HepG2 (cell line): Measurements from ENCODE around the gene PLOD3. TPM values are rescaled to one million over a fixed set of nuclear protein-coding genes. Genes with fewer than 3 reads are reported as not detected.

ENCODE experiments used
- AGO1 ChIP-seq: fragments of 200-400 bp; formaldehyde crosslinking; IDR thresholded peaks from 2 replicates; pipeline ENCODE4 v1.6.1; 2017; ENCODE audit warnings: mild to moderate bottlenecking, low read depth, low read length, moderate library complexity; ENCODE audit not compliant: poor library complexity, severe bottlenecking
- HDAC2 ChIP-seq: sonication (generic); formaldehyde crosslinking; IDR thresholded peaks from 2 replicates; pipeline ENCODE4 v1.4.0; 2020; ENCODE audit warnings: missing genetic modification reagents
- KLF11 ChIP-seq: IDR thresholded peaks from 2 replicates; pipeline ENCODE4 v1.6.1; 2016; ENCODE audit warnings: missing compliant biosample characterization
- KLF16 ChIP-seq, 2 experiments: sonication (generic) in 1 of 2; formaldehyde crosslinking in 1 of 2; IDR thresholded peaks; 2 replicates each; pipeline versions ENCODE4 v1.6.1 to v1.8.0; 2016 to 2023; ENCODE audit warnings: missing genetic modification reagents in 2 of 2, missing compliant biosample characterization in 1 of 2
- NFYB ChIP-seq: sonication (generic); formaldehyde crosslinking; IDR thresholded peaks from 2 replicates; pipeline ENCODE4 v1.4.0; 2020; ENCODE audit warnings: missing genetic modification reagents
- RARG ChIP-seq: sonication (generic); formaldehyde crosslinking; IDR thresholded peaks from 2 replicates; pipeline ENCODE4 v1.4.0; 2020; ENCODE audit warnings: low read depth, mild to moderate bottlenecking, missing genetic modification reagents
- RBFOX2 ChIP-seq: fragments of 200-400 bp; formaldehyde crosslinking; IDR thresholded peaks from 2 replicates; pipeline ENCODE4 v1.6.1; 2017; ENCODE audit warnings: low read depth, mild to moderate bottlenecking, low read length
- SAP130 ChIP-seq: IDR thresholded peaks from 2 replicates; pipeline ENCODE4 v1.6.1; 2016; ENCODE audit warnings: low read depth
- SMARCE1 ChIP-seq: fragments of 450-650 bp; IDR thresholded peaks from 2 replicates; pipeline ENCODE4 v1.6.1; 2017; ENCODE audit warnings: borderline replicate concordance
- SRSF9 ChIP-seq: fragments of 200-400 bp; formaldehyde crosslinking; IDR thresholded peaks from 2 replicates; pipeline ENCODE4 v1.6.1; 2018; ENCODE audit warnings: borderline replicate concordance, mild to moderate bottlenecking, low read depth, low read length; ENCODE audit not compliant: insufficient read depth, poor library complexity, severe bottlenecking
- THAP11 ChIP-seq: IDR thresholded peaks from 2 replicates; pipeline ENCODE4 v1.6.1; 2016; ENCODE audit warnings: missing biosample characterization, missing genetic modification reagents
- YY1 ChIP-seq: IDR thresholded peaks from 2 replicates; pipeline ENCODE4 v1.6.1; 2011; ENCODE audit warnings: low read length, low read depth, moderate library complexity, mild to moderate bottlenecking; ENCODE audit not compliant: insufficient read depth, insufficient replicate concordance
- polyA plus RNA-seq, 8 experiments: library from polyadenylated mRNA; depleted of rRNA in 3 of 8; stranded (reverse) in 7 of 8; unstranded in 1 of 8; fragments of >200 nt; fragmentation: Illumina TruSeq in 4 of 8; extraction: Trizol in 4 of 8; gene quantifications; 2 replicates each; pipeline versions ENCODE4 v1.2.1 to v1.2.3, GENCODE V29; 2011 to 2016; ENCODE audit warnings: low read depth in 4 of 8, missing spikeins in 1 of 8, mixed read lengths in 1 of 8; ENCODE audit not compliant: insufficient read depth in 1 of 8
- total RNA-seq, 5 experiments: library from RNA; depleted of rRNA; stranded (reverse); fragments of >200 nt; fragmentation: Illumina TruSeq; extraction: Trizol; gene quantifications; 2 replicates each; pipeline ENCODE4 v1.2.3, GENCODE V29; 2016; ENCODE audit warnings: low read depth in 1 of 5
- TF ChIP-seq, protein P1 (sequence below): sonication (generic); formaldehyde crosslinking; IDR thresholded peaks from 2 replicates; pipeline ENCODE4 v1.9.0; 2021; ENCODE audit warnings: missing genetic modification reagents, borderline replicate concordance
- TF ChIP-seq, protein P2 (sequence below): sonication (generic); formaldehyde crosslinking; IDR thresholded peaks from 2 replicates; pipeline ENCODE4 v1.5.1; 2020; ENCODE audit warnings: missing genetic modification reagents, mild to moderate bottlenecking, borderline replicate concordance
- TF ChIP-seq, protein P3 (sequence below): sonication (generic); formaldehyde crosslinking; IDR thresholded peaks from 2 replicates; pipeline ENCODE4 v1.4.0; 2020; ENCODE audit warnings: mild to moderate bottlenecking, missing genetic modification reagents, borderline replicate concordance
- TF ChIP-seq, protein P4 (sequence below): sonication (generic); formaldehyde crosslinking; IDR thresholded peaks from 2 replicates; pipeline ENCODE4 v1.8.0; 2022; ENCODE audit warnings: mild to moderate bottlenecking, missing genetic modification reagents, moderate library complexity
- TF ChIP-seq, protein P5 (sequence below): sonication (generic); formaldehyde crosslinking; IDR thresholded peaks from 2 replicates; pipeline ENCODE4 v1.5.0; 2020; ENCODE audit warnings: mild to moderate bottlenecking, missing genetic modification reagents

Gene PLOD3
- total and polyA plus RNA-seq, 2 of the 13 experiments (the other 11 are each of a cell fraction or from before 2014, with no cell fraction given) = 65.8 to 67.4 TPM

DNA sequence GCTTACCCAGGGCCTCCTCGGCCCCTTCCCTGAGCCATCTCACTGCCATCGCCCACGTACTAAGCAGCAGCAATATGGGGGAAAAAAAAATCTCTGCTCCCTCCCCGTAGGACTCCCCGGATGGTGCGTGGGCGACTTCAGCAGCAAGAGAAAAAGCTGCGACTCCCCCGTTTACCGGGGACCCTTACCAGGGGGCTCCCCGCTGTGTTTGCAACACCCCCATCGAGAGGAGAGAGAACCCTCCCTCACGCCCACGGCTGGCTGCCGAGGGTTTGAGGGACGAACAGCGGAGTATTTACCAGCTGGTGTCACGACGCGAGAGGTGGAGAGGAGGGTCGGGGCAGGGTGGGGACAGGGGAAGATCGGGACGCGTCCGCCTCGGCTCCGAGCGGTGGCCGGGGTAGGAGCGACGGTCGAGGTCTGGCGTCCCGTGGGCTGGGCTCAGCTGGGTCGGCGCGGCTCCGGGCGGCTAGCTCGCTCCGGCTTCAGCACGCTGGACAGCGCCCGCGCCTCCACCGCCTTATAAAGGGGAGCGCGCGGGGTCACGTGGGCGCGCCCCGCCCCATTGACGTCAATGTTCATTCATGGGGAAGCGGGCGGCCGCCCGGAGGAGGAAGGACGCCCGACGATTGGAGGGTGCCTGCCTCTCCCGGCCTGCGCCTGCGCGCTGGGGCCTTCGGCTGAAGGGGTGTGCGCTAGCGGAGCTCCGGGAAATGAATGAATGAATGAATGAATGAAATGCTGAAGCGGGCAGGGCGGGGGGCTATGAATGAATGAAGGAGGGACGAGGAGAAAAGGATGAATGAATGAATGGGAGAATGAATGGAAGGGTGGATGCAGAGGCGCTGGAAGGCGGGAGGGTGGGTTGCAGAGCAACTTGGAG is 52.1 kb downstream of the PLOD3 start, which contains the start of gene VGF (continued):
- peak; percentile 74 for TF ChIP-seq AGO1
- TF ChIP-seq, protein P1, sequence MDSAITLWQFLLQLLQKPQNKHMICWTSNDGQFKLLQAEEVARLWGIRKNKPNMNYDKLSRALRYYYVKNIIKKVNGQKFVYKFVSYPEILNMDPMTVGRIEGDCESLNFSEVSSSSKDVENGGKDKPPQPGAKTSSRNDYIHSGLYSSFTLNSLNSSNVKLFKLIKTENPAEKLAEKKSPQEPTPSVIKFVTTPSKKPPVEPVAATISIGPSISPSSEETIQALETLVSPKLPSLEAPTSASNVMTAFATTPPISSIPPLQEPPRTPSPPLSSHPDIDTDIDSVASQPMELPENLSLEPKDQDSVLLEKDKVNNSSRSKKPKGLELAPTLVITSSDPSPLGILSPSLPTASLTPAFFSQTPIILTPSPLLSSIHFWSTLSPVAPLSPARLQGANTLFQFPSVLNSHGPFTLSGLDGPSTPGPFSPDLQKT = peak; percentile 81; the same call in 1 of the 2 replicates
- TF ChIP-seq, protein P2, sequence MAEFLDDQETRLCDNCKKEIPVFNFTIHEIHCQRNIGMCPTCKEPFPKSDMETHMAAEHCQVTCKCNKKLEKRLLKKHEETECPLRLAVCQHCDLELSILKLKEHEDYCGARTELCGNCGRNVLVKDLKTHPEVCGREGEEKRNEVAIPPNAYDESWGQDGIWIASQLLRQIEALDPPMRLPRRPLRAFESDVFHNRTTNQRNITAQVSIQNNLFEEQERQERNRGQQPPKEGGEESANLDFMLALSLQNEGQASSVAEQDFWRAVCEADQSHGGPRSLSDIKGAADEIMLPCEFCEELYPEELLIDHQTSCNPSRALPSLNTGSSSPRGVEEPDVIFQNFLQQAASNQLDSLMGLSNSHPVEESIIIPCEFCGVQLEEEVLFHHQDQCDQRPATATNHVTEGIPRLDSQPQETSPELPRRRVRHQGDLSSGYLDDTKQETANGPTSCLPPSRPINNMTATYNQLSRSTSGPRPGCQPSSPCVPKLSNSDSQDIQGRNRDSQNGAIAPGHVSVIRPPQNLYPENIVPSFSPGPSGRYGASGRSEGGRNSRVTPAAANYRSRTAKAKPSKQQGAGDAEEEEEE (CRISPR knock-in tag) = peak; percentile 87; the same call in 1 of the 2 replicates
- TF ChIP-seq RBFOX2 = no peak
- no peak for TF ChIP-seq SMARCE1
- no peak; the same call in 1 of the 2 replicates for TF ChIP-seq RARG
- TF ChIP-seq, protein P3, sequence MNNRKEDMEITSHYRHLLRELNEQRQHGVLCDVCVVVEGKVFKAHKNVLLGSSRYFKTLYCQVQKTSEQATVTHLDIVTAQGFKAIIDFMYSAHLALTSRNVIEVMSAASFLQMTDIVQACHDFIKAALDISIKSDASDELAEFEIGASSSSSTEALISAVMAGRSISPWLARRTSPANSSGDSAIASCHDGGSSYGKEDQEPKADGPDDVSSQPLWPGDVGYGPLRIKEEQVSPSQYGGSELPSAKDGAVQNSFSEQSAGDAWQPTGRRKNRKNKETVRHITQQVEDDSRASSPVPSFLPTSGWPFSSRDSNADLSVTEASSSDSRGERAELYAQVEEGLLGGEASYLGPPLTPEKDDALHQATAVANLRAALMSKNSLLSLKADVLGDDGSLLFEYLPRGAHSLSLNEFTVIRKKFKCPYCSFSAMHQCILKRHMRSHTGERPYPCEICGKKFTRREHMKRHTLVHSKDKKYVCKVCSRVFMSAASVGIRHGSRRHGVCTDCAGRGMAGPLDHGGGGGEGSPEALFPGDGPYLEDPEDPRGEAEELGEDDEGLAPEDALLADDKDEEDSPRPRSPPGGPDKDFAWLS (CRISPR knock-in tag) = no peak
- TF ChIP-seq SRSF9 = no peak
- peak; percentile 99 for TF ChIP-seq KLF11 (CRISPR knock-in tag)
- peak; percentile 86 for TF ChIP-seq THAP11 (CRISPR knock-in tag)
- peak; percentile 99 for TF ChIP-seq SAP130
- TF ChIP-seq NFYB (CRISPR knock-in tag) = peak; percentile 66
- peak in 1 of 2 experiments; percentile 100; a peak in 2 of 4 replicates for TF ChIP-seq KLF16 (CRISPR knock-in tag; IDR thresholded peaks at IDR 0.05)
- TF ChIP-seq YY1 = no peak
- TF ChIP-seq, protein P4, sequence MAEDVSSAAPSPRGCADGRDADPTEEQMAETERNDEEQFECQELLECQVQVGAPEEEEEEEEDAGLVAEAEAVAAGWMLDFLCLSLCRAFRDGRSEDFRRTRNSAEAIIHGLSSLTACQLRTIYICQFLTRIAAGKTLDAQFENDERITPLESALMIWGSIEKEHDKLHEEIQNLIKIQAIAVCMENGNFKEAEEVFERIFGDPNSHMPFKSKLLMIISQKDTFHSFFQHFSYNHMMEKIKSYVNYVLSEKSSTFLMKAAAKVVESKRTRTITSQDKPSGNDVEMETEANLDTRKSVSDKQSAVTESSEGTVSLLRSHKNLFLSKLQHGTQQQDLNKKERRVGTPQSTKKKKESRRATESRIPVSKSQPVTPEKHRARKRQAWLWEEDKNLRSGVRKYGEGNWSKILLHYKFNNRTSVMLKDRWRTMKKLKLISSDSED (CRISPR knock-in tag) = no peak
- TF ChIP-seq, protein P5, sequence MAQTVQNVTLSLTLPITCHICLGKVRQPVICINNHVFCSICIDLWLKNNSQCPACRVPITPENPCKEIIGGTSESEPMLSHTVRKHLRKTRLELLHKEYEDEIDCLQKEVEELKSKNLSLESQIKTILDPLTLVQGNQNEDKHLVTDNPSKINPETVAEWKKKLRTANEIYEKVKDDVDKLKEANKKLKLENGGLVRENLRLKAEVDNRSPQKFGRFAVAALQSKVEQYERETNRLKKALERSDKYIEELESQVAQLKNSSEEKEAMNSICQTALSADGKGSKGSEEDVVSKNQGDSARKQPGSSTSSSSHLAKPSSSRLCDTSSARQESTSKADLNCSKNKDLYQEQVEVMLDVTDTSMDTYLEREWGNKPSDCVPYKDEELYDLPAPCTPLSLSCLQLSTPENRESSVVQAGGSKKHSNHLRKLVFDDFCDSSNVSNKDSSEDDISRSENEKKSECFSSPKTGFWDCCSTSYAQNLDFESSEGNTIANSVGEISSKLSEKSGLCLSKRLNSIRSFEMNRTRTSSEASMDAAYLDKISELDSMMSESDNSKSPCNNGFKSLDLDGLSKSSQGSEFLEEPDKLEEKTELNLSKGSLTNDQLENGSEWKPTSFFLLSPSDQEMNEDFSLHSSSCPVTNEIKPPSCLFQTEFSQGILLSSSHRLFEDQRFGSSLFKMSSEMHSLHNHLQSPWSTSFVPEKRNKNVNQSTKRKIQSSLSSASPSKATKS = 0 out of 2 replicates have a peak, but pooled peaks have one; percentile 78
- peak; percentile 94 for TF ChIP-seq HDAC2 (CRISPR knock-in tag)
